ENCODE results near the gene TNIK. TPM values are rescaled to one million over a fixed set of nuclear protein-coding genes. Genes with fewer than 3 reads are reported as not detected.

Gene TNIK
- polyA plus RNA-seq, 1 of the 3 experiments (the other 2 are of a cell fraction) = 19.4 TPM

- TF ChIP-seq PBX3 (IDR thresholded peaks at IDR 0.05) (no peak), USF2 (IDR thresholded peaks at IDR 0.05; ENCODE audit: borderline replicate concordance, low read depth, low read length) (no peak), CHD2 (IDR thresholded peaks at IDR 0.05; ENCODE audit: low read length, partially characterized antibody) (no peak), TCF12 (IDR thresholded peaks at IDR 0.05) (no peak), MXI1 (IDR thresholded peaks at IDR 0.05; ENCODE audit: low read depth, low read length) (no peak)
- no peak overlapping the region for H3K4me3 ChIP-seq (ENCODE audit: low read depth in 2 of 2, low read length in 1 of 2)
- H3K79me2 ChIP-seq (ENCODE audit: insufficient read depth) = no peaks in the 10 kb centered on the region
- ChIA-PET CTCF (interaction anchor here (1.0 to 1.6 kb wide), 2 partner anchors 31 to 409 kb away, joined by 3 read pairs; no protein-coding TSS in a partner anchor), POLR2A (no interaction called here)
- H3K9me2 ChIP-seq = no peaks in the 10 kb centered on the region
- no peaks in the 10 kb centered on the region for H3F3A ChIP-seq (replicated peaks; ENCODE audit: insufficient read depth)
- peaks cover 0 to 5% of the 10 kb centered on the region in 2 experiments; a peak in 1 of 4 replicates for H3K4me1 ChIP-seq (ENCODE audit: control insufficient read depth in 1 of 2, insufficient read depth in 2 of 2, low read depth in 1 of 2, low read length in 1 of 2)
- H3K36me3 ChIP-seq (replicated peaks in 1 of 2; ENCODE audit: control insufficient read depth in 1 of 2, insufficient read depth in 2 of 2, low read length in 1 of 2) = peaks cover 24 to 38% of the 10 kb centered on the region in 2 experiments
- no peak overlapping the region for H3K27ac ChIP-seq (ENCODE audit: low read depth in 2 of 2, low read length in 1 of 2)
- H4K20me1 ChIP-seq (ENCODE audit: insufficient read depth) = no peaks in the 10 kb centered on the region
- H3K9me3 ChIP-seq = no peaks in the 10 kb centered on the region
- no peak overlapping the region for H3K9ac ChIP-seq
- WGBS (ENCODE audit: low lambda C conversion rate) = 93% methylated on average over 14 of the region's 14 CpGs
- DNase-seq = no peak
- H2AFZ ChIP-seq (ENCODE audit: low read depth) = no peak overlapping the region
- no peaks in the 10 kb centered on the region for H3K27me3 ChIP-seq (ENCODE audit: insufficient read depth)
- no peak overlapping the region for H3K4me2 ChIP-seq
Observed at GRCh38 chr3:171157286-171157685, 302.9 kb downstream of the TNIK start.

GRCh38 chr3:171156401-171157010 is 303.7 kb downstream of the TNIK start:
- Histone ChIP-seq H3K9ac (no peak overlapping the region), H3K4me1 (ENCODE audit: control insufficient read depth in 1 of 2, insufficient read depth in 2 of 2, low read depth in 1 of 2, low read length in 1 of 2) (peaks cover 0 to 5% of the 10 kb centered on the region in 2 experiments; a peak in 1 of 4 replicates), H3K27me3 (ENCODE audit: insufficient read depth) (no peaks in the 10 kb centered on the region), H3K4me2 (no peak overlapping the region), H3K9me2 (no peaks in the 10 kb centered on the region), H3K79me2 (ENCODE audit: insufficient read depth) (no peaks in the 10 kb centered on the region), H4K20me1 (ENCODE audit: insufficient read depth) (no peaks in the 10 kb centered on the region), H3K27ac (ENCODE audit: low read depth in 2 of 2, low read length in 1 of 2) (no peak overlapping the region), H3K9me3 (no peaks in the 10 kb centered on the region), H3F3A (replicated peaks; ENCODE audit: insufficient read depth) (no peaks in the 10 kb centered on the region), H3K4me3 (ENCODE audit: low read depth in 2 of 2, low read length in 1 of 2) (no peak overlapping the region), H2AFZ (ENCODE audit: low read depth) (no peak overlapping the region), H3K36me3 (replicated peaks in 1 of 2; ENCODE audit: control insufficient read depth in 1 of 2, insufficient read depth in 2 of 2, low read length in 1 of 2) (peaks cover 20 to 38% of the 10 kb centered on the region in 2 experiments)
- ChIA-PET POLR2A (no interaction called here), CTCF (interaction anchor here (1.0 kb wide), 1 partner anchor 32 kb away, joined by 3 read pairs; no protein-coding TSS in a partner anchor)
- no peak for DNase-seq
- no peak for TF ChIP-seq POLR2AphosphoS5 (IDR thresholded peaks at IDR 0.05; ENCODE audit: low read depth, low read length)
- no peak for TF ChIP-seq PBX3 (IDR thresholded peaks at IDR 0.05)
- TF ChIP-seq YY1 (IDR thresholded peaks at IDR 0.05; ENCODE audit: low read depth) = no peak
- TF ChIP-seq FOXM1 (IDR thresholded peaks at IDR 0.05; ENCODE audit: low read depth) = no peak
- no peak for TF ChIP-seq ELF1 (IDR thresholded peaks at IDR 0.05)
- TF ChIP-seq TAF1 (IDR thresholded peaks at IDR 0.05; ENCODE audit: borderline replicate concordance, low read depth, low read length) = no peak
- no peak for TF ChIP-seq CHD2 (IDR thresholded peaks at IDR 0.05; ENCODE audit: low read length, partially characterized antibody)
- TF ChIP-seq NFIC (IDR thresholded peaks at IDR 0.05; ENCODE audit: borderline replicate concordance) = no peak
- TF ChIP-seq EZH2phosphoT487 (IDR thresholded peaks at IDR 0.05; ENCODE audit: borderline replicate concordance, low read depth) = no peak
- no peak for TF ChIP-seq NRF1 (IDR thresholded peaks at IDR 0.05; ENCODE audit: low read depth, low read length)
- TF ChIP-seq IRF3 (IDR thresholded peaks at IDR 0.05; ENCODE audit: low read depth, low read length) = no peak
- TF ChIP-seq USF2 (IDR thresholded peaks at IDR 0.05; ENCODE audit: borderline replicate concordance, low read depth, low read length) = no peak
- no peak for TF ChIP-seq GATA2 (CRISPR knock-in tag; IDR thresholded peaks at IDR 0.05)
- TF ChIP-seq SMC3 (IDR thresholded peaks at IDR 0.05; ENCODE audit: low read depth, low read length) = no peak
- 79% methylated on average over 6 of the region's 6 CpGs for WGBS (ENCODE audit: low lambda C conversion rate)
